ENCODE measurements around the gene KCNA10.

KCNA10 gene

DNA sequence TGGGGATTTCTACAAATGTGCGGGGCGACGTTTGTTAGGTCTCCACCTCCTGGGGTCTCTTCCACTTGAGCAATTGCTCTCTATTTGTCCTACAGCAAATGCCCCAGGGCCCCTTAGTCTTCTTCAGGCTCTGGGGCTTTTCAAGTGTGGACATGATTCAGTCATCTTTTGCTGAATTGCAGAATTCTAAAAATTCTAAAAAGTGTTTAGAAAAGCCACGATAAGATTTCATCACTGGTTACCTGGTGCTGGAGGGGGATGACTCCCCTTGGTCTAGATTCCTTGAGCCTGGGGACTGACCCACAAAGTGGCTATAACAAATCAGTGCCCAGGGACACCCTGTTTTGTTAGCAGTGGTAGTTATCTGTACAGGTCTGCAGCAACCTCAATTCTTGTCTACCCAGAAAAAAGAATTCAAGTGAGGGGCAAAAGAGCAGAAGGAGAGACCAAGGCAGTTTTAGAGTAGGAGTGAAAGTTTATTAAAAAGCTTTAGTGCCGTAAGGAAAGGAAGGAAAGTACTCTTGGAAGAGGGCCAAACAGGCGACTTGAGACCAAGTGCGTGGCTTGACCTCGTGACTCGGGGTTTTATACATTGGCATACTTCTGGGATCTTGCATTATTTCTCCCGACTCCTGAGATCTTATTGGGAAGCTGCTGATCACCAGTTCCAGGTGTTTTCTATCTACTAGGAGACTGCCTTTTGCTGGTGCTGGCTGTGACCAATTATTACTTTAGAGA, 42.8 kb downstream of the KCNA10 start:
- DNase-seq: no peak

DNA sequence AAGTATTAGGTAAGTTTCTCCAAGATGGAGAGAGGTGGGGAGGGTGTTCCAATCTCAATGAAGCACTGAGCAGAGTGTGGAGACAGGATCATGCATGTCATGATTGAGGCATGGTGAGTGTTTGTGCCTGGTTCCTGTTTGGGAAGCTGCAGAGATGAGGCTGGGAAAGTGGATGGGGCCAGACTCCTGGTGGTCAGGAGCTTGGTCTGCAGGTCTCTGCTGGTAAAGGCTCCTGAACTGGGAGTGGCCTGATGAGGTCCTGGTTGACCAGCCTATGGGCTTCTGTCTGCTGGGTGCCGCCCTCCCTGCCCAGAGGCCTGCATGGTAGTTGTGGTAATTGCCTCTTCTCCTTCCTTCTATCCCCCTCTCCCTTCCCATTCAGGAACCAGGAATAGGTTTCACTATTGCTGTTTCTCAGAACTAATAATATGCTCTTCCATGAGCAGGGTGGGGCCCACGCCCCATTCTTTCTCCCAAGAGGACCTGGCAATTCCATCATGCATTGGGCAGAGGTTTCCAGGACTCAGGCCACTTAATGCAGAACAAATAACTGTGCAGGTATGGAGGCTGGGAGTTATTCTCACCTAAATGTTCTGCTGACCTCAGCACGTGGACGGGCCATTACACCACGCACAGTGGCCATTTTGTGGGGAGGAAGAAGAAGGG, 43.5 kb downstream of the KCNA10 start:
- no peak for DNase-seq

DNA sequence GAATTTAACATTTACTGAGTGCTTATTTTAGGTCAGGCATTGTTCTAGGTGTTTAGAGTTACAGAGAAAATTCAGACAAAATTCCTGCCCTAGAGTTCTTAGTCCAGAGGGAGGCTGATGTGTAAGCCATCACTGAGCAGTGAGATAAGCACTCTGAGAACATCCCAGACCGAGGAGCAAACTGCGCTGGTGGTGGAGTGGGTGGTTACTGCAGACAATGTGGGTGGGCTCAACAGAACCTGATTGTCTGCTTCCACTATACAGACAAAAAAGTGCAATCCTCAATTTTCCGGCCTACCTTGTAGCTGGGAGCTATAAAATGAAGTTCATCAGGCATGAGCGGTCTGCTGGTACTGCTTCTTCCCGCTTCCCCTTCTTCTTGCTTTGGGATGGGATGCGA, 44.5 kb downstream of the KCNA10 start:
- DNase-seq: no peak

DNA sequence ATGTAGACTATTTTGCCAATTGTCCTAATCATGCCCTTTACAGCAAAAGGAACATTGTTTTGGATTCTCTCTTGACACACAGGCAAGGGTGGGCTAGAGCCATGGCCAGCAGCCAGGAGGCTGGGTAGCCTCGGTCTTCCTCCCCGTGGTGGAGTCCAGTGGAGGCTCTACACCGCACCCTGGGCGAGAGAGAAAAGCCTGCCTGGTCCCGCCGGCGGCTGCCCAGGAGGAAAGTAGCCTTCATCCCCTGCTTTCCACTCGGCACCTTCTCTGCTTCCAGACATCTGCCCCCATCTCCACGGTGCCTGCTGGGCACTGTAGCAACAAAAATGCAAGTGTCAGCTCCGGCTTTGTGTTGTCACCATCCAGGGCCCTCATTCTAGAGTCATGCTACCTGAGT, 46.4 kb downstream of the KCNA10 start:
- no peak for DNase-seq

DNA sequence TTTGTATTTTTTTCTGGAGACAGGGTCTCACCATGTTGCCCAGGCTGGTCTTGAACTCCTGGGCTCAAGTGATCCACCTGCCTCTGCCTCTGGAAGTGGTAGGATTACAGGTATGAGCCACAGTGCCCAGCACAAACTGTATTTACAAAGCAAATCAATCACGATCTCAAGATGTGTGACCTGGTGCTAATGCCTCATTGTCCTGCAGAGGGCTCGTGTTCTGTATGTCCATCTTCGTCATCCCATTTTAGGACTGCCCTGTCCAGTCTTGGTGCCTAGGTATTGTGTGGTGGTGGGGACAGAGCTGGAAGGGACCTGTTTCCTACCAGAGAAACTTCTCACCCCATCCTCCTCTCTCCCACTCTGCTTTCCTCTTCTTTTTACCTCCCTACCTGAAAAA, 47.8 kb downstream of the KCNA10 start:
- DNase-seq: no peak
